Spleen (tissue), 11 donors: ENCODE results near the gene NEDD4L. TPM values are rescaled to one million over a fixed set of nuclear protein-coding genes. Genes with fewer than 3 reads are reported as not detected.

ENCODE experiments used
- DNase-seq: peaks from one replicate; pipeline ENCODE4 v3.0.0-alpha.2; 2020
- H3K27ac ChIP-seq, 8 donors: fragments of 200-600 bp; sonication (generic) in 7 of 8; 1 replicate in 4 of 8; 2 replicates in 4 of 8; pipeline versions ENCODE4 v1.5.0 to v1.8.0; 2016 to 2021; ENCODE audit warnings: inconsistent platforms in 4 of 8, mild to moderate bottlenecking in 4 of 8, moderate library complexity in 1 of 8
- H3K27me3 ChIP-seq, 7 donors: fragments of 200-600 bp; sonication (generic) in 6 of 7; replicated peaks in 1 of 7; 1 replicate in 4 of 7; 2 replicates in 3 of 7; pipeline versions ENCODE4 v1.5.0 to v1.8.0; 2016 to 2021; ENCODE audit warnings: inconsistent platforms in 3 of 7, mild to moderate bottlenecking in 1 of 7
- H3K36me3 ChIP-seq, 6 donors: fragments of 200-600 bp; sonication (generic) in 5 of 6; 1 replicate in 4 of 6; 2 replicates in 2 of 6; pipeline versions ENCODE4 v1.5.0 to v1.8.0; 2016 to 2021; ENCODE audit warnings: inconsistent platforms in 2 of 6
- H3K4me1 ChIP-seq, 6 donors: fragments of 200-600 bp; sonication (generic) in 5 of 6; 1 replicate in 3 of 6; 2 replicates in 3 of 6; pipeline versions ENCODE4 v1.5.0 to v1.8.0; 2016 to 2021; ENCODE audit warnings: inconsistent platforms in 3 of 6
- H3K4me3 ChIP-seq, 8 donors: fragments of 200-600 bp; sonication (generic) in 7 of 8; 1 replicate in 4 of 8; 2 replicates in 4 of 8; pipeline versions ENCODE4 v1.5.0 to v1.8.0; 2016 to 2021; ENCODE audit warnings: inconsistent platforms in 4 of 8, mild to moderate bottlenecking in 4 of 8, moderate library complexity in 2 of 8
- H3K9me3 ChIP-seq, 8 donors: fragments of 200-600 bp; sonication (generic) in 7 of 8; 1 replicate in 4 of 8; 2 replicates in 4 of 8; pipeline versions ENCODE4 v1.5.0 to v1.8.0; 2016 to 2021; ENCODE audit warnings: inconsistent platforms in 4 of 8
- POLR2A ChIP-seq, 3 donors: fragments of 450-650 bp; IDR thresholded peaks; one replicate each; pipeline ENCODE4 v1.5.1; 2017; ENCODE audit warnings: antibody characterized with exemption in 3 of 3, mild to moderate bottlenecking in 1 of 3
- POLR2AphosphoS5 ChIP-seq, 3 donors: sonication (generic); formaldehyde crosslinking; IDR thresholded peaks; one replicate each; pipeline ENCODE4 v1.5.1; 2017; ENCODE audit warnings: antibody characterized with exemption in 3 of 3
- WGBS, 5 donors: extraction: QIAGEN DNeasy Blood & Tissue Kit in 3 of 5; methylation state at CpG; one replicate each; pipeline versions ENCODE4 v1.1.5 to v1.1.7; 2013 to 2018; 5-methylcytosine and 5-hydroxymethylcytosine counted together
- intact Hi-C: fragments of 100-400 bp; cut with DNase I; formaldehyde crosslinking; loops from one replicate; pipeline ENCODE4 v1.15.0; 2023; ENCODE audit warnings: low total_unique reads
- polyA plus RNA-seq, 3 donors: library from polyadenylated mRNA; stranded (reverse); fragments of 200-250 nt; gene quantifications; one replicate each; pipeline ENCODE4 v1.2.1, GENCODE V29; 2013
- total RNA-seq, 7 donors: library from RNA; depleted of rRNA in 3 of 7; stranded (reverse); fragments of >200 nt in 3 of 7; fragmentation: NEBNext Ultra II Directional in 4 of 7; extraction: Animal tissue kit (Norgen Biotek cat#: 25700) in 4 of 7; gene quantifications; one replicate each; pipeline versions ENCODE4 v1.1.0 to v1.2.1, GENCODE V29; 2016 to 2021
- TF ChIP-seq, protein P1 (sequence below), 11 experiments: fragments of 200-600 bp in 7 of 11; fragments of 450-650 bp in 4 of 11; sonication (generic) in 4 of 11; IDR thresholded peaks in 8 of 11; conservative IDR thresholded peaks in 3 of 11; 1 replicate in 7 of 11; 2 replicates in 4 of 11; pipeline versions ENCODE4 v1.4.0 to v1.8.0; 2016 to 2021; ENCODE audit warnings: antibody characterized with exemption in 11 of 11, inconsistent platforms in 4 of 11, mild to moderate bottlenecking in 1 of 11
- donor health status: healthy with polysubstance abuse.
- donor health status: DM: no; HTN: no; CAD: no; lungs with moderate emphysema.
- donor health status: DM: no; HTN: no; CAD: no.
- donor health status: Bipolar disorder and iron deficiency.
- donor health status: healthy.
- donor health status: DM: no; HTN: no; CAD: no.
- donor health status: DM: yes; HTN: yes; CAD: no.

NEDD4L gene
- total and polyA plus RNA-seq, 10 donors, result 8.7 to 26.9 (median 18.3) TPM

DNA sequence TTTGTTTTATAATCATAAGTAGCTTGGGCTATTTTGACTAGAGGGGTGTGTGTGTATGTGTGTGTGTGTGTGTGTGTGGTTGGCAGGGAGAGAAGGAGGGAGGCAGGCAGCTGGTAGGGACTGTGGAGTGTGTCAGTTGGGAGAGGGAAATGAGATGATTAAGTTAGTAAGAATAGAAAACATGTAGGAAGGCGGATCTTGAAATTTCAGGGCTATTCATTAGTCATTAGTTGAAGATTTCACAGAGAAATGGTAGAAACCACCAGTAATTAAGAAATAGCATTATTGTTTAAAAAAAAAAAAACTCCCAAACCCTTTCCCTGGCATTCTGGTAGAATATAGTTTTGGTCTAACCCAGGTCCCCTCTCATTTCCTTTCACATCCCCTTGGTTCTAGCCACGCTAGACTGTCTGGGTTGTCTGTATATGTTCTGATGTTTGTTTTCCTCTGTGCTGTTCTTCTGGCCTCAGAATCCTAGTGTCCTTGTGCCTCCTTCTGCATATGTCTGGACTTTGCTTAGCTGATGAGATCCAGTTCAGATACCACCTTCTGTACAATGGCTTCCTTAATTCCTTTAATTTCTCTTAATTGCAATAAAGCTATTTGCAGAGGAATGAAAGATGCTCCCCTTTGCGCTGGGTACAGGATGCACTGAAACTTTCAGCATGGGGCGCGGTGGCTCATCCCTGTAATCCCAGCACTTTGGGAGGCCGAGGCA, 161.6 kb downstream of the NEDD4L start:
- Histone ChIP-seq H3K4me1 (peaks cover 0 to 12% (median 5%) of the 10 kb centered on the region in 6 donors), H3K36me3 (no peaks in the 10 kb centered on the region), H3K9me3 (no peaks in the 10 kb centered on the region), H3K27ac (no peak overlapping the region), H3K4me3 (no peak overlapping the region), H3K27me3 (no peaks in the 10 kb centered on the region)
- WGBS, 5 donors, result 91 to 95% (median 93%) methylated on average over 6 of the region's 6 CpGs
- DNase-seq, result no peak
- intact Hi-C loops, result no loop called here
- no peak for TF ChIP-seq POLR2A (IDR thresholded peaks at IDR 0.05)
- TF ChIP-seq POLR2AphosphoS5 (IDR thresholded peaks at IDR 0.05), result no peak
- TF ChIP-seq, protein P1, sequence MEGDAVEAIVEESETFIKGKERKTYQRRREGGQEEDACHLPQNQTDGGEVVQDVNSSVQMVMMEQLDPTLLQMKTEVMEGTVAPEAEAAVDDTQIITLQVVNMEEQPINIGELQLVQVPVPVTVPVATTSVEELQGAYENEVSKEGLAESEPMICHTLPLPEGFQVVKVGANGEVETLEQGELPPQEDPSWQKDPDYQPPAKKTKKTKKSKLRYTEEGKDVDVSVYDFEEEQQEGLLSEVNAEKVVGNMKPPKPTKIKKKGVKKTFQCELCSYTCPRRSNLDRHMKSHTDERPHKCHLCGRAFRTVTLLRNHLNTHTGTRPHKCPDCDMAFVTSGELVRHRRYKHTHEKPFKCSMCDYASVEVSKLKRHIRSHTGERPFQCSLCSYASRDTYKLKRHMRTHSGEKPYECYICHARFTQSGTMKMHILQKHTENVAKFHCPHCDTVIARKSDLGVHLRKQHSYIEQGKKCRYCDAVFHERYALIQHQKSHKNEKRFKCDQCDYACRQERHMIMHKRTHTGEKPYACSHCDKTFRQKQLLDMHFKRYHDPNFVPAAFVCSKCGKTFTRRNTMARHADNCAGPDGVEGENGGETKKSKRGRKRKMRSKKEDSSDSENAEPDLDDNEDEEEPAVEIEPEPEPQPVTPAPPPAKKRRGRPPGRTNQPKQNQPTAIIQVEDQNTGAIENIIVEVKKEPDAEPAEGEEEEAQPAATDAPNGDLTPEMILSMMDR (IDR thresholded peaks at IDR 0.05 in 8 of 11, conservative IDR thresholded peaks at IDR 0.05 in 3 of 11), result no peak

DNA sequence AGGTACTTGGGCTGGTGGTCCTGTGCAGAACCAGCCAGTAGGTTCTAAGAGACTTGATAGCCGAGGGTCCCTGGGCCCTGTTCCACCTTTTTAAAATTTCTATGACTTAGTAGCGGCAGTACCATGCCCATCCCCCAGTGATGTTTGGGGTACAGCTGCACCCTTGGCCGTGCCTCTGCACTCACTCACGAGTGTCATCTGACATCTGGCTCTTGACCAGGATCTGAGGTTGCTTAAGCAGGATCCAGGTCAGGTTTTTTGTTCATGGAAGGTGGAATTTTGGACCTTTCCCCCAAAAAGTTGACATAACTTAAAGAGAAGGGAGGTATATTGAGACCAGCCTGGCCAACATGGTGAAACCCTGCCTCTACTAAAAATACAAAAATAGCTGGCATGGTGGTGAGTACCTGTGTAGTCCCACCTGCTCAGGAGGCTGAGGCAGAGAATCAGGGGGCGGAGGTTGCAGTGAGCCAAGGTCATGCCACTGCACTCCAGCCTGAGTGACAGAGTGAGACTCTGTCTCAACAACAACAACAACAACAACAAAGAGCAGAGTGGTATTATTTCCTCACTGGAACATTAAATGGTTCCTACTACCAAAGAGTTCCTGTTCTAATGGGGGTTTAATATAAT, 163.6 kb downstream of the NEDD4L start:
- Histone ChIP-seq H3K9me3 (no peaks in the 10 kb centered on the region), H3K27me3 (no peaks in the 10 kb centered on the region), H3K4me3 (no peak overlapping the region), H3K36me3 (no peaks in the 10 kb centered on the region), H3K27ac (no peak overlapping the region), H3K4me1 (peaks cover 0 to 12% (median 5%) of the 10 kb centered on the region in 6 donors)
- DNase-seq, result no peak
- 88 to 97% (median 93%) methylated on average over 5 of the region's 5 CpGs for WGBS, 5 donors
- intact Hi-C loops, result no loop called here
- TF ChIP-seq POLR2AphosphoS5 (IDR thresholded peaks at IDR 0.05) (no peak), POLR2A (IDR thresholded peaks at IDR 0.05) (no peak)
- TF ChIP-seq, protein P1 (IDR thresholded peaks at IDR 0.05 in 8 of 11, conservative IDR thresholded peaks at IDR 0.05 in 3 of 11), result no peak

DNA sequence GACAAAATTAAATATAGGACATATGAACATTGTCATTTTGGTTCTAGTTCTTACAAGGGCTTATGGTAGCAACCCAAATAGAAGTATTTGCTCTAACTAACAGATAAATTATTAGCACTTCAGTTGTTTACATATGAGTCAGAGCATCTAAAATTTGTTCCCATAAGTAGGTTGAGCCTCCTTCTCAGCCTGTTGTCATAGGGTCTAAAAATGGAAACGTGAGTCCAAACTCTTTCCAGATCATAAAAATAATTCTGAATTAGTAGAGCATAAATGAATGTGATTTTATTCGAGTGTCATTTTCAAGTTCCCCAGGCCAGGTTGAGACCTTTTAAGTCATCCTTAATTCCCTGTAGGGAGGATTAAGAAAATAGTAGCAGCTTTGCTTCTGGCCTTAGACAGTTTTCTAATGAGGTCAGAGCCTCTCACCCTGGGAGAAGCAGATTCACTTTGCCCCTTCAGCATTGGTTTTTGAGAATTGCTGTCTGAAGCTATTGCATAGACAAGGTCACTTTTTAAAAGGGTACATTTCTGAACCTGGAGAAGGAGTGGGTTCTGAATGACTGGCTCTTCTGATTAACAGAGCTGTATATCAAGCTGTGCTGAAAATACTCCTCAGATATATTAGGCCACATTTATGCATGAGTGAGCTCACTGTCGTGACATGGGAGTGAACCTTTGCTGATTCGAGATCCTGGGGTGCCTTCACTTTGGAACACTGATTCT, 164.3 kb downstream of the NEDD4L start:
- H3K27ac ChIP-seq, result no peak overlapping the region
- no peaks in the 10 kb centered on the region for H3K9me3 ChIP-seq
- no peaks in the 10 kb centered on the region for H3K27me3 ChIP-seq
- peaks cover 0 to 16% (median 6%) of the 10 kb centered on the region in 6 donors for H3K4me1 ChIP-seq
- WGBS, 5 donors, result 59 to 75% (median 68%) methylated on average over 4 of the region's 4 CpGs
- H3K36me3 ChIP-seq, result no peaks in the 10 kb centered on the region
- intact Hi-C loops, result no loop called here
- no peak for DNase-seq
- no peak overlapping the region for H3K4me3 ChIP-seq
- TF ChIP-seq POLR2AphosphoS5 (IDR thresholded peaks at IDR 0.05) (no peak), POLR2A (IDR thresholded peaks at IDR 0.05) (no peak)
- TF ChIP-seq, protein P1 (IDR thresholded peaks at IDR 0.05 in 8 of 11, conservative IDR thresholded peaks at IDR 0.05 in 3 of 11), result no peak

DNA sequence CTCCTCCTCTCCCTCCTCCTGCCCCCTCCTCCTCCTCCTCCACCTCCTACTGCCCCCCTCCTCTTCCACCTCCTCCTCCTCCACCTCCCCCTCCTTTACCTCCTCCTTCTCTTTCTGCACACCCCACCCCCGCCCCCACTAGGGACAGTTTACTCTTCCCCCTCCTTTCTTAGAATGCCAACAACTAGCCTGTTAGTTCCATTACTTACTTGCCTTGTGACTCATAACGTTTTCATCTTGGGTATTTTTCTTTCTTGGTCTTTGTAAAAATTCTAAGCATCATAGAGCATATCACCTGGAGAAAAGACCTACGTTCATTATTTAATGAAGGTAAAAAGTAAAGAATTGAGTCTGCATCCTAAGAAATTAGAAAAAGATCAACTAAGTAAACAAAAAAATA, 165.3 kb downstream of the NEDD4L start:
- Histone ChIP-seq H3K36me3 (no peaks in the 10 kb centered on the region), H3K27ac (no peak overlapping the region), H3K4me1 (peaks cover 0 to 22% (median 7%) of the 10 kb centered on the region in 6 donors), H3K4me3 (no peak overlapping the region), H3K9me3 (no peaks in the 10 kb centered on the region), H3K27me3 (no peaks in the 10 kb centered on the region)
- intact Hi-C loops, result no loop called here
- WGBS, 5 donors, result 73 to 78% (median 76%) methylated on average over 3 of the region's 3 CpGs
- TF ChIP-seq, protein P1 (IDR thresholded peaks at IDR 0.05 in 8 of 11, conservative IDR thresholded peaks at IDR 0.05 in 3 of 11), result no peak
- TF ChIP-seq POLR2A (IDR thresholded peaks at IDR 0.05), result no peak
- no peak for TF ChIP-seq POLR2AphosphoS5 (IDR thresholded peaks at IDR 0.05)
- no peak for DNase-seq
